ENCODE results near the gene LMAN2L. TPM values are rescaled to one million over a fixed set of nuclear protein-coding genes. Genes with fewer than 3 reads are reported as not detected.

Gene LMAN2L
- total RNA-seq, 1 donor from 2014 or later = 13.0 TPM

- DNase-seq (ENCODE audit: low read depth) = no peak
- no peak overlapping the region for H3K4me3 ChIP-seq (ENCODE audit: low read depth, low read length)
- no peak for TF ChIP-seq CTCF (conservative IDR thresholded peaks at IDR 0.05; ENCODE audit: low read depth, low read length)
Observed at GRCh38 chr2:96753661-96754282, 13.9 kb upstream of the LMAN2L start.

DNA sequence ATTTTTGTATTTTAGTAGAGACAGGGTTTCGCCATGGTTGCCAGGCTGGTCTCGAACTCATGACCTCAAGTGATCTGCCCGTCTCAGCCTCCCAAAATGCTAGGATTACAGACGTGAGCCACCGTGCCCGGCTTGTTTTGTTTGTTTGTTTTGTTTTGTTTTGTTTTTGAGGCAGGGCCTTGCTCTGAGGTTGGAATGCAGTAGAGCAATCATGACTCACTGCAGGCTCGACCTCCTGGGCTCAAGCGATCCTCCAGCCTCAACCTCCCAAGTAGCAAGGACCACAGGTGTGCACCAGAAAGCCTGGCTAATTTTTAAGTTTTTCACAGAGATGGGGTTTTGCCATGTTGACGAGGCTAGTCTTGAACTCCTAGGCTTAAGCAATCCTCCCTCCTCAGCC, 11.9 kb upstream of the LMAN2L start:
- DNase-seq (ENCODE audit: low read depth) = no peak
- TF ChIP-seq CTCF (conservative IDR thresholded peaks at IDR 0.05; ENCODE audit: low read depth, low read length) = no peak

GRCh38 chr2:96747061-96747617, 7.3 kb upstream of the LMAN2L start:
- H3K4me3 ChIP-seq (ENCODE audit: low read depth, low read length) = no peak overlapping the region
- no peak for DNase-seq (ENCODE audit: low read depth)
- no peak for TF ChIP-seq CTCF (conservative IDR thresholded peaks at IDR 0.05; ENCODE audit: low read depth, low read length)

More for the DNA sequence above, 11.9 kb upstream of the LMAN2L start:
- H3K4me3 ChIP-seq (ENCODE audit: low read depth, low read length) = no peak overlapping the region

- H3K4me3 ChIP-seq (ENCODE audit: low read depth, low read length) = peak overlapping the region; percentile 93
- DNase-seq (ENCODE audit: low read depth) = peak; percentile 56
- TF ChIP-seq CTCF (conservative IDR thresholded peaks at IDR 0.05; ENCODE audit: low read depth, low read length) = no peak
Observed at GRCh38 chr2:96739076-96739632, 710 bp downstream of the LMAN2L start.

DNA sequence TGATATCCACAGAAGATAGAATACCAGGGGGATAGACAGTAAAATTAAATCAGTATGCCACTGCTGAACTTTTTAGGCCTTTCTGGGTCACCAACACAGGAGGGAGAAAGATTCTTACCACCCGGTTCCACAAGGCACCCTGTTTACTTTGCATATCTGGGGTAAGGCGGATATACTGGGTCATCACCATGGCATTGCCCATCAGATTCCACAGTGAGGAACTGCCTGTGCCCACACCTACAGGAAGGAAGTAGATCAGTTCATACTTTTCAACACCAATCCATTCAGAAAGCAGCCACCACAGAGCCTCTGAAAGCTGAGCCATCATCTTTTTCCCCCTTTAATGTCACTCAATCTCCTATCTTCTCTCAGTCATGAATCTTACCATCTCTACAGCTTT, 2.0 kb downstream of the LMAN2L start:
- no peak for TF ChIP-seq CTCF (conservative IDR thresholded peaks at IDR 0.05; ENCODE audit: low read depth, low read length)
- H3K4me3 ChIP-seq (ENCODE audit: low read depth, low read length) = peak overlapping the region; percentile 5
- no peak for DNase-seq (ENCODE audit: low read depth)

GRCh38 chr2:96737251-96737650, 2.6 kb downstream of the LMAN2L start:
- H3K4me3 ChIP-seq (ENCODE audit: low read depth, low read length) = no peak overlapping the region
- no peak for DNase-seq (ENCODE audit: low read depth)
- no peak for TF ChIP-seq CTCF (conservative IDR thresholded peaks at IDR 0.05; ENCODE audit: low read depth, low read length)
